ENCODE results near the gene PPP1CB. TPM values are rescaled to one million over a fixed set of nuclear protein-coding genes. Genes with fewer than 3 reads are reported as not detected.
"Not testable (repeated sequence)": the region's sequence is repeated elsewhere in the genome, so short reads cannot be mapped to it uniquely, and the experiment has no call there.

Gene PPP1CB
- polyA plus RNA-seq, 1 experiment, result 159 TPM

- H3K27ac ChIP-seq (ENCODE audit: low read depth, low read length), result no peak overlapping the region
- no peak for TF ChIP-seq CTCF (IDR thresholded peaks at IDR 0.05; ENCODE audit: low read depth, low read length)
- CTCF ChIA-PET, result interaction anchor here (1.6 to 1.8 kb wide), 2 partner anchors 9 to 188 kb away, joined by 4 to 7 read pairs; no protein-coding TSS in a partner anchor
- POLR2A ChIA-PET, result no interaction called here
- H3K4me3 ChIP-seq (ENCODE audit: low read depth, low read length), result no peak overlapping the region
- no peaks in the 10 kb centered on the region for H3K9me3 ChIP-seq (ENCODE audit: control insufficient read depth, insufficient read depth, low read length)
- no peak for DNase-seq (ENCODE audit: low read depth, low spot score)
- no peaks in the 10 kb centered on the region for H3K27me3 ChIP-seq (ENCODE audit: control insufficient read depth, insufficient read depth, low read length)
Observed at GRCh38 chr2:28782423-28782822, 30.8 kb downstream of the PPP1CB start.

- H3K9me3 ChIP-seq (ENCODE audit: control insufficient read depth, insufficient read depth, low read length); H3K4me3 ChIP-seq (ENCODE audit: low read depth, low read length); DNase-seq (ENCODE audit: low read depth, low spot score); POLR2A ChIA-PET; H3K27ac ChIP-seq (ENCODE audit: low read depth, low read length); H3K27me3 ChIP-seq (ENCODE audit: control insufficient read depth, insufficient read depth, low read length): not testable (repeated sequence)
- CTCF ChIA-PET, result interaction anchor here (0.7 to 1.9 kb wide), 4 partner anchors 9 to 1102 kb away, joined by 3 to 7 read pairs (median 5); no protein-coding TSS in a partner anchor
Observed at GRCh38 chr2:28784570-28784969, 32.9 kb downstream of the PPP1CB start.

GRCh38 chr2:28796620-28797019 is 45.0 kb downstream of the PPP1CB start:
- Histone ChIP-seq H3K4me3 (ENCODE audit: low read depth, low read length) (no peak overlapping the region), H3K9me3 (ENCODE audit: control insufficient read depth, insufficient read depth, low read length) (0 out of 2 replicates have a peak, but pooled peaks cover 2% of the 10 kb centered on the region), H3K27me3 (ENCODE audit: control insufficient read depth, insufficient read depth, low read length) (no peaks in the 10 kb centered on the region), H3K27ac (ENCODE audit: low read depth, low read length) (no peak overlapping the region)
- no peak for TF ChIP-seq CTCF (IDR thresholded peaks at IDR 0.05; ENCODE audit: low read depth, low read length)
- POLR2A ChIA-PET, result no interaction called here
- CTCF ChIA-PET, result no interaction called here
- no peak for DNase-seq (ENCODE audit: low read depth, low spot score)

GRCh38 chr2:28801726-28802125 is 50.1 kb downstream of the PPP1CB start:
- Histone ChIP-seq H3K27me3 (ENCODE audit: control insufficient read depth, insufficient read depth, low read length) (no peaks in the 10 kb centered on the region), H3K27ac (ENCODE audit: low read depth, low read length) (no peak overlapping the region), H3K4me3 (ENCODE audit: low read depth, low read length) (no peak overlapping the region), H3K9me3 (ENCODE audit: control insufficient read depth, insufficient read depth, low read length) (no peaks in the 10 kb centered on the region)
- no peak for DNase-seq (ENCODE audit: low read depth, low spot score)
- TF ChIP-seq CTCF (IDR thresholded peaks at IDR 0.05; ENCODE audit: low read depth, low read length), result no peak
- CTCF ChIA-PET, result interaction anchor here (2.4 to 2.6 kb wide), 2 partner anchors 207 to 235 kb away, joined by 13 to 17 read pairs; no protein-coding TSS in a partner anchor
- POLR2A ChIA-PET, result interaction anchor here (0.5 kb wide), 1 partner anchor 1142 kb away, joined by 4 read pairs; no protein-coding TSS in a partner anchor

- Histone ChIP-seq H3K4me3 (ENCODE audit: low read depth, low read length) (no peak overlapping the region), H3K9me3 (ENCODE audit: control insufficient read depth, insufficient read depth, low read length) (no peaks in the 10 kb centered on the region), H3K27ac (ENCODE audit: low read depth, low read length) (peak overlapping the region; percentile 79), H3K27me3 (ENCODE audit: control insufficient read depth, insufficient read depth, low read length) (no peaks in the 10 kb centered on the region)
- no peak for TF ChIP-seq CTCF (IDR thresholded peaks at IDR 0.05; ENCODE audit: low read depth, low read length)
- DNase-seq (ENCODE audit: low read depth, low spot score), result peak; percentile 43
- CTCF ChIA-PET, result interaction anchor here (0.7 to 2.6 kb wide), 4 partner anchors 105 to 236 kb away, joined by 3 to 17 read pairs (median 9); no protein-coding TSS in a partner anchor
- POLR2A ChIA-PET, result interaction anchor here (0.7 to 0.8 kb wide), 3 partner anchors 10 to 129 kb away, joined by 3 to 4 read pairs (median 4); no protein-coding TSS in a partner anchor
Observed at GRCh38 chr2:28802975-28803429, 51.4 kb downstream of the PPP1CB start.
